ENCODE measurements around the gene OFD1.

- TF ChIP-seq POLR2A (IDR thresholded peaks at IDR 0.05; ENCODE audit: low read depth, low read length) (no peak), POLR2AphosphoS5 (IDR thresholded peaks at IDR 0.05; ENCODE audit: low read depth, low read length) (no peak)
Measured at GRCh38 chrX:13752141-13752540, 17.6 kb downstream of the OFD1 start.

All from GM12892 (cell line).